H9 (cell line): ENCODE measurements around the gene FEZ2. TPM values are rescaled to one million over a fixed set of nuclear protein-coding genes. Genes with fewer than 3 reads are reported as not detected.

Experiments used
- DNase-seq: peaks from one replicate; pipeline ENCODE4 v3.0.0-alpha.2; 2017
- H2AFZ ChIP-seq: one replicate; pipeline ENCODE4 v1.6.1; 2013; ENCODE audit warnings: mild to moderate bottlenecking, low read length, control low read depth, moderate library complexity
- H2AK5ac ChIP-seq: 2 replicates; pipeline ENCODE4 v1.6.1; 2013; ENCODE audit warnings: low read length, control low read depth, mixed read lengths; ENCODE audit not compliant: insufficient read length
- H2BK120ac ChIP-seq: one replicate; pipeline ENCODE4 v1.6.1; 2013; ENCODE audit warnings: low read depth, mild to moderate bottlenecking, low read length, control low read depth, inconsistent platforms; ENCODE audit not compliant: poor library complexity, severe bottlenecking
- H2BK12ac ChIP-seq: 2 replicates; pipeline ENCODE4 v1.6.1; 2013; ENCODE audit warnings: low read length, control low read depth, mixed read lengths, low read depth; ENCODE audit not compliant: insufficient read length
- H2BK15ac ChIP-seq: 2 replicates; pipeline ENCODE4 v1.6.1; 2013; ENCODE audit warnings: low read depth, low read length, control low read depth
- H2BK20ac ChIP-seq: one replicate; pipeline ENCODE4 v1.6.1; 2013; ENCODE audit warnings: low read depth, mild to moderate bottlenecking, low read length, control low read depth, inconsistent platforms; ENCODE audit not compliant: poor library complexity, severe bottlenecking
- H2BK5ac ChIP-seq: 2 replicates; pipeline ENCODE4 v1.6.1; 2013; ENCODE audit warnings: low read length, control low read depth, mixed read lengths; ENCODE audit not compliant: insufficient read length
- H3K14ac ChIP-seq: 2 replicates; pipeline ENCODE4 v1.6.1; 2013; ENCODE audit warnings: low read length, control low read depth; ENCODE audit not compliant: insufficient read depth
- H3K18ac ChIP-seq: 2 replicates; pipeline ENCODE4 v1.6.1; 2013; ENCODE audit warnings: low read depth, mild to moderate bottlenecking, mixed read lengths, low read length, control low read depth; ENCODE audit not compliant: insufficient read length
- H3K23ac ChIP-seq: 2 replicates; pipeline ENCODE4 v1.6.1; 2013; ENCODE audit warnings: low read length, control low read depth, mixed read lengths, low read depth; ENCODE audit not compliant: insufficient read length
- H3K23me2 ChIP-seq: 2 replicates; pipeline ENCODE4 v1.6.1; 2013; ENCODE audit warnings: low read depth, mild to moderate bottlenecking, mixed read lengths, low read length, control low read depth; ENCODE audit not compliant: insufficient read length, poor library complexity, severe bottlenecking
- H3K27ac ChIP-seq: 2 replicates; pipeline ENCODE4 v1.5.1; 2013; ENCODE audit warnings: low read length, control low read depth, mixed read lengths, low read depth; ENCODE audit not compliant: insufficient read length
- H3K27me3 ChIP-seq: 2 replicates; pipeline ENCODE4 v1.6.1; 2013; ENCODE audit warnings: low read length, control low read depth, inconsistent platforms; ENCODE audit not compliant: insufficient read depth
- H3K4ac ChIP-seq: 2 replicates; pipeline ENCODE4 v1.6.1; 2013; ENCODE audit warnings: low read depth, mild to moderate bottlenecking, control low read depth, inconsistent platforms, low read length, moderate library complexity
- H3K4me1 ChIP-seq: 2 replicates; pipeline ENCODE4 v1.6.1; 2013; ENCODE audit warnings: low read length, control low read depth, inconsistent platforms; ENCODE audit not compliant: insufficient read depth
- H3K4me2 ChIP-seq: 2 replicates; pipeline ENCODE4 v1.6.1; 2013; ENCODE audit warnings: low read length, control low read depth, mixed read lengths; ENCODE audit not compliant: insufficient read length, insufficient read depth
- H3K56ac ChIP-seq: 2 replicates; pipeline ENCODE4 v1.6.1; 2013; ENCODE audit warnings: low read depth, mild to moderate bottlenecking, mixed read lengths, low read length, control low read depth; ENCODE audit not compliant: insufficient read length
- H3K79me1 ChIP-seq: 2 replicates; pipeline ENCODE4 v1.6.1; 2013; ENCODE audit warnings: low read depth, mild to moderate bottlenecking, moderate library complexity, low read length, control low read depth, inconsistent platforms; ENCODE audit not compliant: insufficient read depth, poor library complexity, severe bottlenecking
- H3K79me2 ChIP-seq: 2 replicates; pipeline ENCODE4 v1.6.1; 2013; ENCODE audit warnings: low read length, control low read depth, inconsistent platforms; ENCODE audit not compliant: insufficient read depth
- H3K9ac ChIP-seq: 2 replicates; pipeline ENCODE4 v1.6.1; 2013; ENCODE audit warnings: low read length, control low read depth, mixed read lengths; ENCODE audit not compliant: insufficient read length; ENCODE audit errors: extremely low read depth
- H3K9me3 ChIP-seq: one replicate; pipeline ENCODE4 v1.6.1; 2013; ENCODE audit warnings: low read depth, low read length, inconsistent platforms; ENCODE audit not compliant: control insufficient read depth
- H3T11ph ChIP-seq: one replicate; pipeline ENCODE4 v1.6.1; 2013; ENCODE audit warnings: mild to moderate bottlenecking, low read length, control low read depth, inconsistent platforms
- H4K20me1 ChIP-seq: one replicate; pipeline ENCODE4 v1.6.1; 2013; ENCODE audit not compliant: control insufficient read depth, insufficient read length, insufficient read depth
- H4K5ac ChIP-seq: 2 replicates; pipeline ENCODE4 v1.6.1; 2013; ENCODE audit warnings: low read depth, mild to moderate bottlenecking, mixed read lengths, low read length, control low read depth; ENCODE audit not compliant: insufficient read length
- H4K8ac ChIP-seq: replicated peaks from 2 replicates; pipeline ENCODE4 v1.6.1; 2013; ENCODE audit warnings: low read length, control low read depth, mixed read lengths, low read depth; ENCODE audit not compliant: insufficient read length
- H4K91ac ChIP-seq: 2 replicates; pipeline ENCODE4 v1.6.1; 2013; ENCODE audit warnings: low read depth, mild to moderate bottlenecking, moderate library complexity, mixed read lengths, low read length, control low read depth; ENCODE audit not compliant: insufficient read length
- H3K27ac Mint-ChIP-seq, 3 experiments: 2 replicates in 2 of 3; 3 replicates in 1 of 3; pipeline ENCODE4 v1.8.0; 2020 to 2021; ENCODE audit warnings: mixed read lengths in 3 of 3, mild to moderate bottlenecking in 1 of 3, moderate library complexity in 1 of 3
- H3K27me3 Mint-ChIP-seq: 2 replicates; pipeline ENCODE4 v1.8.0; 2021; ENCODE audit warnings: low read depth, mild to moderate bottlenecking, moderate library complexity, mixed read lengths
- H3K36me3 Mint-ChIP-seq, 3 experiments: 2 replicates in 2 of 3; 3 replicates in 1 of 3; pipeline ENCODE4 v1.8.0; 2020 to 2021; ENCODE audit warnings: low read depth in 3 of 3, mixed read lengths in 3 of 3; ENCODE audit not compliant: insufficient read depth in 1 of 3
- H3K4me1 Mint-ChIP-seq, 2 experiments: 2 replicates each; pipeline ENCODE4 v1.8.0; 2020; ENCODE audit warnings: mixed read lengths in 2 of 2
- H3K4me3 Mint-ChIP-seq, 2 experiments: 2 replicates in 1 of 2; 3 replicates in 1 of 2; pipeline ENCODE4 v1.8.0; 2020 to 2021; ENCODE audit warnings: mild to moderate bottlenecking in 2 of 2, mixed read lengths in 2 of 2, moderate library complexity in 1 of 2
- H3K9me3 Mint-ChIP-seq, 2 experiments: 2 replicates in 1 of 2; 3 replicates in 1 of 2; pipeline ENCODE4 v1.8.0; 2020; ENCODE audit warnings: mild to moderate bottlenecking in 2 of 2, mixed read lengths in 2 of 2, moderate library complexity in 1 of 2
- WGBS: extraction: QIAGEN DNeasy Blood & Tissue Kit; methylation state at CpG from one replicate; pipeline ENCODE4 v1.1.7; 2013; ENCODE audit warnings: missing lambda C conversion rate, low lambda C conversion rate, mixed read lengths; ENCODE audit not compliant: insufficient read length; ENCODE audit errors: extremely low coverage; 5-methylcytosine and 5-hydroxymethylcytosine counted together
- total RNA-seq: library from RNA; stranded (reverse); gene quantifications from 2 replicates; pipeline ENCODE4 v1.2.1, GENCODE V29; 2021
- TF ChIP-seq, protein P1 (sequence below): fragments of 200-600 bp; sonication (generic); conservative IDR thresholded peaks from 3 replicates; pipeline ENCODE4 v1.8.0; 2021; ENCODE audit warnings: antibody characterized with exemption, mild to moderate bottlenecking

FEZ2 gene
- total RNA-seq, 1 experiment from 2014 or later = 27.7 TPM

GRCh38 chr2:36523153-36523552 lies 74.8 kb downstream of the FEZ2 start:
- no peak overlapping the region for H3K4me2 ChIP-seq
- H3K14ac ChIP-seq = no peak overlapping the region
- H2BK20ac ChIP-seq = no peak overlapping the region
- no peak overlapping the region for H4K5ac ChIP-seq
- no peaks in the 10 kb centered on the region for H3K9me3 ChIP-seq
- H3K79me2 ChIP-seq = no peaks in the 10 kb centered on the region
- H3K18ac ChIP-seq = no peak overlapping the region
- no peak overlapping the region for H2BK5ac ChIP-seq
- H3K27me3 ChIP-seq = no peaks in the 10 kb centered on the region
- H3K4me3 Mint-ChIP-seq = no peak overlapping the region
- H3T11ph ChIP-seq = no peak overlapping the region
- H3K4me1 ChIP-seq = no peaks in the 10 kb centered on the region
- H2BK12ac ChIP-seq = no peak overlapping the region
- peaks cover 8 to 55% (median 47%) of the 10 kb centered on the region in 3 experiments; a peak in 6 of 7 replicates for H3K36me3 Mint-ChIP-seq
- H3K27ac Mint-ChIP-seq = no peak overlapping the region
- H3K9ac ChIP-seq = no peak overlapping the region
- H3K23me2 ChIP-seq = no peaks in the 10 kb centered on the region
- no peaks in the 10 kb centered on the region for H3K27me3 Mint-ChIP-seq
- no peak overlapping the region for H3K56ac ChIP-seq
- no peak overlapping the region for H2BK120ac ChIP-seq
- no peaks in the 10 kb centered on the region for H3K79me1 ChIP-seq
- no peaks in the 10 kb centered on the region for H3K4me1 Mint-ChIP-seq
- WGBS = no CpG with 5 or more reads among the region's 4 CpGs
- H3K23ac ChIP-seq = no peak overlapping the region
- H3K27ac ChIP-seq = no peak overlapping the region
- H2AK5ac ChIP-seq = no peak overlapping the region
- no peak for DNase-seq
- TF ChIP-seq, protein P1, sequence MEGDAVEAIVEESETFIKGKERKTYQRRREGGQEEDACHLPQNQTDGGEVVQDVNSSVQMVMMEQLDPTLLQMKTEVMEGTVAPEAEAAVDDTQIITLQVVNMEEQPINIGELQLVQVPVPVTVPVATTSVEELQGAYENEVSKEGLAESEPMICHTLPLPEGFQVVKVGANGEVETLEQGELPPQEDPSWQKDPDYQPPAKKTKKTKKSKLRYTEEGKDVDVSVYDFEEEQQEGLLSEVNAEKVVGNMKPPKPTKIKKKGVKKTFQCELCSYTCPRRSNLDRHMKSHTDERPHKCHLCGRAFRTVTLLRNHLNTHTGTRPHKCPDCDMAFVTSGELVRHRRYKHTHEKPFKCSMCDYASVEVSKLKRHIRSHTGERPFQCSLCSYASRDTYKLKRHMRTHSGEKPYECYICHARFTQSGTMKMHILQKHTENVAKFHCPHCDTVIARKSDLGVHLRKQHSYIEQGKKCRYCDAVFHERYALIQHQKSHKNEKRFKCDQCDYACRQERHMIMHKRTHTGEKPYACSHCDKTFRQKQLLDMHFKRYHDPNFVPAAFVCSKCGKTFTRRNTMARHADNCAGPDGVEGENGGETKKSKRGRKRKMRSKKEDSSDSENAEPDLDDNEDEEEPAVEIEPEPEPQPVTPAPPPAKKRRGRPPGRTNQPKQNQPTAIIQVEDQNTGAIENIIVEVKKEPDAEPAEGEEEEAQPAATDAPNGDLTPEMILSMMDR = no peak
- no peaks in the 10 kb centered on the region for H3K9me3 Mint-ChIP-seq
- no peak overlapping the region for H2AFZ ChIP-seq
- no peak overlapping the region for H2BK15ac ChIP-seq
- no peak overlapping the region for H4K91ac ChIP-seq
- no peak overlapping the region for H4K8ac ChIP-seq
- no peaks in the 10 kb centered on the region for H4K20me1 ChIP-seq
- no peak overlapping the region for H3K4ac ChIP-seq
